IMR-90 (cell line): ENCODE data around the gene ESPL1. TPM values are rescaled to one million over a fixed set of nuclear protein-coding genes. Genes with fewer than 3 reads are reported as not detected.

Experiments used
- ATAC-seq: fragments of 200-7000 bp; cut with Tn5 transposase; 2 replicates; pipeline ENCODE4 v1.9.1; 2020; ENCODE audit warnings: low read depth, mild to moderate bottlenecking, moderate library complexity
- BruUV-seq: library from RNA; stranded (reverse); fragments of 400-500 nt; replicated peaks from 2 replicates; lab custom pipeline; 2021; lab: Mats Ljungman, UMichigan
- CTCF ChIA-PET: fragments of 300-600 bp; formaldehyde crosslinking; extraction: SDS; loops from one replicate; lab custom pipeline; 2021; ENCODE audit warnings: antibody characterized with exemption; lab: Yijun Ruan, JAX
- POLR2A ChIA-PET: fragments of 300-600 bp; sonication (Branson Sonifier 250); formaldehyde crosslinking; loops from one replicate; lab custom pipeline; 2022; ENCODE audit warnings: antibody characterized with exemption; ENCODE audit not compliant: unreplicated experiment; lab: Charles Lee
- DNase-seq: peaks from one replicate; pipeline ENCODE4 v3.0.0; 2013
- H2AFZ ChIP-seq: replicated peaks from 2 replicates; pipeline ENCODE3; 2013; ENCODE audit warnings: low read length, mild to moderate bottlenecking; ENCODE audit not compliant: poor library complexity
- H2AK5ac ChIP-seq: 2 replicates; pipeline ENCODE4 v1.6.1; 2013; ENCODE audit warnings: low read depth, low read length, inconsistent platforms
- H2AK9ac ChIP-seq: replicated peaks from 2 replicates; pipeline ENCODE3; 2013; ENCODE audit warnings: mild to moderate bottlenecking, low read depth, low read length, moderate library complexity; ENCODE audit not compliant: poor library complexity
- H2BK120ac ChIP-seq: 2 replicates; pipeline ENCODE4 v1.6.1; 2013; ENCODE audit warnings: low read depth, low read length, inconsistent platforms
- H2BK15ac ChIP-seq: 3 replicates; pipeline ENCODE4 v1.6.1; 2013; ENCODE audit warnings: low read depth, low read length, inconsistent platforms
- H2BK20ac ChIP-seq: 2 replicates; pipeline ENCODE4 v1.6.1; 2013; ENCODE audit warnings: low read depth, mild to moderate bottlenecking, inconsistent platforms, low read length, moderate library complexity
- H2BK5ac ChIP-seq: 2 replicates; pipeline ENCODE4 v1.6.1; 2013; ENCODE audit warnings: mild to moderate bottlenecking, low read depth, low read length, inconsistent platforms; ENCODE audit not compliant: poor library complexity, severe bottlenecking
- H3K14ac ChIP-seq: replicated peaks from 2 replicates; pipeline ENCODE4 v1.6.1; 2013; ENCODE audit warnings: low read depth, low read length, inconsistent platforms
- H3K18ac ChIP-seq: 2 replicates; pipeline ENCODE4 v1.6.1; 2013; ENCODE audit warnings: low read depth, low read length, control low read depth
- H3K23ac ChIP-seq: 2 replicates; pipeline ENCODE4 v1.6.1; 2013; ENCODE audit warnings: low read depth, low read length, inconsistent platforms
- H3K27ac ChIP-seq: 2 replicates; pipeline ENCODE4 v1.5.1; 2013; ENCODE audit warnings: mild to moderate bottlenecking, control low read depth, low read length; ENCODE audit not compliant: insufficient read depth
- H3K27me3 ChIP-seq: 2 replicates; pipeline ENCODE4 v1.6.1; 2013; ENCODE audit warnings: low read length; ENCODE audit not compliant: control insufficient read depth, insufficient read depth
- H3K36me3 ChIP-seq: 2 replicates; pipeline ENCODE4 v1.6.1; 2013; ENCODE audit warnings: low read length, mixed read lengths; ENCODE audit not compliant: control insufficient read depth, insufficient read depth
- H3K4ac ChIP-seq: 2 replicates; pipeline ENCODE4 v1.6.1; 2013; ENCODE audit warnings: low read depth, low read length, inconsistent platforms
- H3K4me1 ChIP-seq: 2 replicates; pipeline ENCODE4 v1.6.1; 2013; ENCODE audit warnings: low read length, mixed read lengths; ENCODE audit not compliant: control insufficient read depth, insufficient read depth
- H3K4me2 ChIP-seq: 2 replicates; pipeline ENCODE4 v1.6.1; 2013; ENCODE audit warnings: low read depth, mild to moderate bottlenecking, control low read depth, low read length, moderate library complexity
- H3K4me3 ChIP-seq: 2 replicates; pipeline ENCODE4 v1.5.1; 2013; ENCODE audit warnings: low read depth, mild to moderate bottlenecking, control low read depth, low read length, moderate library complexity; ENCODE audit not compliant: insufficient read depth
- H3K56ac ChIP-seq: 2 replicates; pipeline ENCODE4 v1.6.1; 2013; ENCODE audit warnings: low read length, inconsistent platforms; ENCODE audit not compliant: insufficient read depth; ENCODE audit errors: extremely low read depth
- H3K79me1 ChIP-seq, 2 experiments: 2 replicates each; pipeline ENCODE4 v1.6.1; 2013; ENCODE audit warnings: low read length in 2 of 2, inconsistent platforms in 1 of 2, low read depth in 1 of 2
- H3K9ac ChIP-seq: 2 replicates; pipeline ENCODE4 v1.6.1; 2013; ENCODE audit warnings: low read depth, low read length, control low read depth
- H3K9me1 ChIP-seq: 2 replicates; pipeline ENCODE4 v1.6.1; 2013; ENCODE audit warnings: low read length, inconsistent platforms; ENCODE audit not compliant: insufficient read depth
- H3K9me3 ChIP-seq: 2 replicates; pipeline ENCODE4 v1.6.1; 2013; ENCODE audit warnings: low read length; ENCODE audit not compliant: control insufficient read depth, insufficient read depth
- H4K20me1 ChIP-seq: 2 replicates; pipeline ENCODE4 v1.6.1; 2013; ENCODE audit warnings: low read length, inconsistent platforms; ENCODE audit not compliant: insufficient read depth
- H4K5ac ChIP-seq: 2 replicates; pipeline ENCODE4 v1.6.1; 2013; ENCODE audit warnings: mild to moderate bottlenecking, low read depth, low read length, control low read depth
- H4K8ac ChIP-seq, 2 experiments: 2 replicates each; pipeline ENCODE4 v1.6.1; 2013; ENCODE audit warnings: low read depth in 2 of 2, low read length in 2 of 2, control low read depth in 1 of 2, inconsistent platforms in 1 of 2
- H4K91ac ChIP-seq: 2 replicates; pipeline ENCODE4 v1.6.1; 2013; ENCODE audit warnings: low read depth, low read length, inconsistent platforms; ENCODE audit not compliant: insufficient read depth
- MXI1 ChIP-seq: IDR thresholded peaks from 2 replicates; pipeline ENCODE4 v1.6.1; 2012; ENCODE audit warnings: low read depth, mild to moderate bottlenecking, low read length, moderate library complexity, borderline replicate concordance
- POLR2A ChIP-seq: IDR thresholded peaks from 2 replicates; pipeline ENCODE4 v1.6.1; 2012; ENCODE audit warnings: mild to moderate bottlenecking, low read depth, low read length
- RAD21 ChIP-seq: IDR thresholded peaks from 2 replicates; pipeline ENCODE4 v1.6.1; 2012; ENCODE audit warnings: low read length, improper control_type of control experiment
- RCOR1 ChIP-seq: IDR thresholded peaks from 2 replicates; pipeline ENCODE4 v1.6.1; 2012; ENCODE audit warnings: mild to moderate bottlenecking, low read length, improper control_type of control experiment; ENCODE audit not compliant: insufficient replicate concordance
- WGBS, 2 experiments: methylation state at CpG; one replicate each; pipeline versions ENCODE4 v1.1.5 to v1.1.7; 2013; ENCODE audit warnings: missing lambda C conversion rate in 2 of 2; ENCODE audit not compliant: insufficient read length in 1 of 2; ENCODE audit errors: extremely low coverage in 2 of 2; 5-methylcytosine and 5-hydroxymethylcytosine counted together
- dilution Hi-C: fragments of 300-500 bp; cut with HindIII; formaldehyde crosslinking; loops from one replicate; pipeline ENCODE4 v1.14.3; 2018; ENCODE audit warnings: low sequenced_read_pairs; ENCODE audit not compliant: unreplicated experiment
- in situ Hi-C: fragments of 300-500 bp; cut with MboI; formaldehyde crosslinking; loops from 3 replicates; pipeline ENCODE4 v1.14.3; 2019; ENCODE audit warnings: low sequenced_read_pairs, inconsistent platforms, mixed read lengths
- intact Hi-C: fragments of 100-400 bp; cut with micrococcal nuclease; formaldehyde crosslinking; loops from 2 replicates; pipeline ENCODE4 v1.10.0; 2022
- polyA plus RNA-seq, 3 experiments: library from polyadenylated mRNA; depleted of rRNA; stranded (reverse); fragments of >200 nt; gene quantifications; 2 replicates each; pipeline ENCODE4 v1.2.3, GENCODE V29; 2012; ENCODE audit warnings: low replicate concordance in 1 of 3
- total RNA-seq: library from RNA; depleted of rRNA; stranded (reverse); fragments of >200 nt; gene quantifications from 2 replicates; pipeline ENCODE4 v1.2.3, GENCODE V29; 2012
- TF ChIP-seq, protein P1 (sequence below): conservative IDR thresholded peaks from 2 replicates; pipeline ENCODE4 v1.5.1; 2012; ENCODE audit warnings: mild to moderate bottlenecking, low read depth, low read length, improper control_type of control experiment

Gene ESPL1
- total and polyA plus RNA-seq, 2 of the 4 experiments (the other 2 are of a cell fraction) = 6.5 to 9.2 TPM

DNA sequence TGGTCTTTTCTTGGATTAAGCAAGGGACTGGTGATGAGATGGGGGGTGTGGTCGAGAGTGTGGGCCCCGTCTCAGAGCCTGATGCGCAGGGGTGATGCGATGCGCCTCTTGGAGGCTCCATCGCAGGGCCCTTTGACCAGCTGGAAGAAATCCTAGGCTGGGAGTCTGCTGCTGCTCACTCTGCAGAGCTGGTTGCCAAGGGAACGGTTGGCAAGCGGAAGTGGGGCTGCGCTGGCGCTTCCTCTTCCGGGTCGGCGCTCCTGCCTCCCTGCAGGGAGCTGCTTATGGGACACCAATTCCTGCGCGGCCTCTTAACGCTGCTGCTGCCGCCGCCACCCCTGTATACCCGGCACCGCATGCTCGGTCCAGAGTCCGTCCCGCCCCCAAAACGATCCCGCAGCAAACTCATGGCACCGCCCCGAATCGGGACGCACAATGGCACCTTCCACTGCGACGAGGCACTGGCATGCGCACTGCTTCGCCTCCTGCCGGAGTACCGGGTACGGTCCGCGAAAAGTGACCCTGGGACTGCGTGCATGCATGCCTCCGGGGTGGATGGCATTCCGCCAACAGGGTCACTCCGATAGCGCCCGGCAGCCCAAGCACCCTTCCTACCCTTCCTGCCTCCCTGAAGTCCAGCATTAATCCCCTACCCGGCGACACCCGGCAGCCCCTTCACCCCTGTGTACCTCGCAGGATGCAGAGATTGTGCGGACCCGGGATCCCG is 31.5 kb downstream of the ESPL1 start, which contains the start of gene MYG1:
TSS of gene MYG1 (plus strand) at position 242 of the 727 bp plus-strand sequence. CDS start at position 285, 43 bp downstream.
- TF ChIP-seq MXI1 (peak; percentile 66; the same call in 1 of the 2 replicates), RCOR1 (no peak), POLR2A (peak; percentile 55; the same call in 1 of the 2 replicates), RAD21 (0 out of 2 replicates have a peak, but pooled peaks have one; percentile 9)
- TF ChIP-seq, protein P1, sequence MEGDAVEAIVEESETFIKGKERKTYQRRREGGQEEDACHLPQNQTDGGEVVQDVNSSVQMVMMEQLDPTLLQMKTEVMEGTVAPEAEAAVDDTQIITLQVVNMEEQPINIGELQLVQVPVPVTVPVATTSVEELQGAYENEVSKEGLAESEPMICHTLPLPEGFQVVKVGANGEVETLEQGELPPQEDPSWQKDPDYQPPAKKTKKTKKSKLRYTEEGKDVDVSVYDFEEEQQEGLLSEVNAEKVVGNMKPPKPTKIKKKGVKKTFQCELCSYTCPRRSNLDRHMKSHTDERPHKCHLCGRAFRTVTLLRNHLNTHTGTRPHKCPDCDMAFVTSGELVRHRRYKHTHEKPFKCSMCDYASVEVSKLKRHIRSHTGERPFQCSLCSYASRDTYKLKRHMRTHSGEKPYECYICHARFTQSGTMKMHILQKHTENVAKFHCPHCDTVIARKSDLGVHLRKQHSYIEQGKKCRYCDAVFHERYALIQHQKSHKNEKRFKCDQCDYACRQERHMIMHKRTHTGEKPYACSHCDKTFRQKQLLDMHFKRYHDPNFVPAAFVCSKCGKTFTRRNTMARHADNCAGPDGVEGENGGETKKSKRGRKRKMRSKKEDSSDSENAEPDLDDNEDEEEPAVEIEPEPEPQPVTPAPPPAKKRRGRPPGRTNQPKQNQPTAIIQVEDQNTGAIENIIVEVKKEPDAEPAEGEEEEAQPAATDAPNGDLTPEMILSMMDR = 0 out of 2 replicates have a peak, but pooled peaks have one; percentile 17
- intact Hi-C loops = loop anchor here (1.0 to 5.0 kb wide), 5 partner anchors 21 to 247 kb away; partner anchors contain the start of genes AAAS and TNS2

More for the DNA sequence above, 31.5 kb downstream of the ESPL1 start, which contains the start of gene MYG1:
- Histone ChIP-seq H2BK20ac (peak within 1 kb of the TSS; percentile 71; the same call in 1 of the 2 replicates), H3K4me2 (peak within 1 kb of the TSS; percentile 94), H3K79me1 (peaks cover 20 to 67% of the 10 kb centered on the region in 2 experiments), H4K5ac (peak within 1 kb of the TSS; percentile 61), H3K27ac (peak within 1 kb of the TSS; percentile 86), H3K9me3 (no peaks in the 10 kb centered on the region), H4K20me1 (peaks cover 5% of the 10 kb centered on the region; the same call in 1 of the 2 replicates), H4K91ac (peak within 1 kb of the TSS; percentile 92), H3K18ac (peak within 1 kb of the TSS; percentile 74), H3K4me3 (peak within 1 kb of the TSS; percentile 64), H3K4ac (peak within 1 kb of the TSS; percentile 89), H2BK5ac (peak within 1 kb of the TSS; percentile 91), H3K36me3 (peaks cover 16% of the 10 kb centered on the region), H3K27me3 (no peaks in the 10 kb centered on the region), H3K9me1 (peaks cover 14% of the 10 kb centered on the region; the same call in 1 of the 2 replicates), H3K9ac (peak within 1 kb of the TSS; percentile 94), H2AFZ (peak within 1 kb of the TSS; percentile 95), H2BK120ac (peak within 1 kb of the TSS; percentile 47), H4K8ac (peak within 1 kb of the TSS; percentile 84 to 92), H2AK9ac (peak within 1 kb of the TSS; percentile 98), H2BK15ac (peak within 1 kb of the TSS; percentile 60; the same call in 2 of the 3 replicates), H3K23ac (peak within 1 kb of the TSS; percentile 84), H2AK5ac (peak within 1 kb of the TSS; percentile 91), H3K4me1 (peaks cover 19% of the 10 kb centered on the region), H3K14ac (peak within 1 kb of the TSS; percentile 77), H3K56ac (peak within 1 kb of the TSS; percentile 82)
- ATAC-seq (peak; percentile 46), DNase-seq (peak; percentile 84)
- WGBS, 2 experiments = 0% methylated on average over 34 of the region's 51 CpGs; no CpG with 5 or more reads in 1 of the 2 experiments
- ChIA-PET POLR2A (interaction anchor here (0.5 to 0.8 kb wide), 3 partner anchors 31 to 967 kb away, joined by 3 to 5 read pairs (median 3); a partner anchor contains a TSS), CTCF (interaction anchor here (0.5 to 1.4 kb wide), 5 partner anchors 20 to 99 kb away, joined by 3 to 5 read pairs (median 3); partner anchors contain the start of gene AAAS)
- no TSS peak for BruUV-seq
- in situ Hi-C loops = no loop called here
- dilution Hi-C loops = no loop called here
